Prostate gland (tissue), 2 donors: Measurements from ENCODE around the gene ISL1.

Experiments used
- CTCF ChIP-seq, 4 experiments: fragments of 200-600 bp in 2 of 4; fragments of 450-650 bp in 2 of 4; sonication (generic) in 2 of 4; IDR thresholded peaks; 1 replicate in 3 of 4; 2 replicates in 1 of 4; pipeline ENCODE4 v1.5.1; 2016 to 2019; ENCODE audit warnings: antibody characterized with exemption in 4 of 4, mild to moderate bottlenecking in 2 of 4, moderate library complexity in 2 of 4
- POLR2A ChIP-seq: fragments of 450-650 bp; IDR thresholded peaks from one replicate; pipeline ENCODE4 v1.6.1; 2016; ENCODE audit warnings: antibody characterized with exemption, mild to moderate bottlenecking

DNA sequence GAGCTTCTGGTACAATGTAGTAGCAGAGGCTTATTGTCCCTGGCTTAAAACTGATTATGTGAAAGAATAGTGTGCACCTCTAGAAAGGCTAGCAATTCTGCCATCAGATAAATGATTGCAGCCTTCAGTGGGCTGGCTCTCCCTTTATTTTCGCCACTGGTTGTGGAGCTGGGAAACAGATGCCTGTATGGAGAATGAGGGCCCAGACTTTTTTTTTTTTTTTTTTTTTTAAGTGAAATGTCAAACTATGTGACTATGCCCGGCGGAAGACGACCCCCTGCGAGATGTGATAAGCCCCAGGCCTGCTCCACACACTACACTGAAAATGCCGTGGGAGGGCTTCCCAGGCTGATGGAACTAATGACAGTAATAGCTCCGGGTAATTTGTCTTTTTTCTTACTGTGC is 28.7 kb downstream of the ISL1 start:
- no peak for TF ChIP-seq CTCF (IDR thresholded peaks at IDR 0.05)
- no peak for TF ChIP-seq POLR2A
